ENCODE results near the gene PPT1.

Gene PPT1

DNA sequence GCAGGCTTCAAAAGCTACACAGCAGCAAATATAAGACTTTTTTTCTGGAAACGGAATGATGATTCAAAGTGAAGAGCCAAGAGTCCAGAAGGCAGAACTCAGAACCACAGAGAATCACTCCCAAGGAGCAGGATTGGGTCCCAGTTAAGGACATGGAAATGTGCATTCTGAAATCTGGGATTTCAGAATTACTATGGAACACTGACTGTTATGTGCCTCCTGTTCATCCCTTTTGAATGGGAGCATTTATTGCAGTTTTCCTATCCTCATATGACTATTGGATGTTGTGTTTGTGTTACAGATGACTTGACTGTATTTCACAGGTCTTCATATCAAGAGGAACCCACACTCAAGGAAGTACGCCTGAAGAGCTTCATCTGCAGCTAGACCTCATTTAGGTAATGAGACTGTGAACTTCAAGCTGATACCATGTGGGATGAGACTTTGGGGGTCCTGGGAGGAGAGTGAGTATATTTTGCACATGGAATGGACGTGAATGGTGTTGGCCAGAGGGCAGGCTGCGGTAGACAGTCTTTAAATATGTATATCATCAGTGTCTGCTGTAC is 73.6 kb downstream of the PPT1 start:
- no peak for DNase-seq

Data from GF-D8 (cell line).